AG04449 (cell line): ENCODE data around the gene CALHM3.
A peak's percentile ranks its signal among the peaks of the same experiment; 100 is the strongest.
"Not testable (repeated sequence)": the region's sequence is repeated elsewhere in the genome, so short reads cannot be mapped to it uniquely, and the experiment has no call there.

Experiments
- CTCF ChIA-PET: fragments of 350-600 bp; formaldehyde crosslinking; extraction: SDS; loops from one replicate; lab custom pipeline; 2021; ENCODE audit warnings: antibody characterized with exemption; lab: Yijun Ruan, JAX
- POLR2A ChIA-PET: fragments of 400-600, 350-600 bp; formaldehyde crosslinking; extraction: SDS; loops from one replicate; lab custom pipeline; 2020; ENCODE audit warnings: antibody characterized with exemption, inconsistent platforms; lab: Yijun Ruan, JAX
- DNase-seq: peaks from one replicate; pipeline ENCODE4 v3.0.0-alpha.2; 2010; ENCODE audit warnings: low read depth, low spot score
- H3K4me3 ChIP-seq: 2 replicates; pipeline ENCODE4 v1.5.1; 2011; ENCODE audit warnings: low read depth, mild to moderate bottlenecking, control low read depth, low read length
- CTCF ChIP-seq: IDR thresholded peaks from one replicate; pipeline ENCODE4 v1.5.1; 2011; ENCODE audit warnings: mild to moderate bottlenecking, moderate library complexity, low read length, control low read depth, inconsistent platforms; ENCODE audit not compliant: insufficient read depth; ENCODE audit errors: missing control alignments

Gene CALHM3

GRCh38 chr10:103491729-103492364 is 12.8 kb upstream of the CALHM3 start:
- peak; percentile 92 for DNase-seq
- no peak overlapping the region for H3K4me3 ChIP-seq
- TF ChIP-seq CTCF: no peak
- ChIA-PET CTCF (interaction anchor here (0.8 to 2.7 kb wide), 9 partner anchors 9 to 203 kb away, joined by 3 to 18 read pairs (median 5); no protein-coding TSS in a partner anchor), POLR2A (no interaction called here)

GRCh38 chr10:103490986-103491314 is 11.9 kb upstream of the CALHM3 start:
- no peak for DNase-seq
- ChIA-PET POLR2A (no interaction called here), CTCF (interaction anchor here (1.1 to 2.7 kb wide), 5 partner anchors 8 to 77 kb away, joined by 3 to 18 read pairs (median 8); no protein-coding TSS in a partner anchor)
- no peak overlapping the region for H3K4me3 ChIP-seq
- no peak for TF ChIP-seq CTCF

GRCh38 chr10:103487410-103487708 is 8.3 kb upstream of the CALHM3 start:
- no peak for TF ChIP-seq CTCF
- no peak for DNase-seq
- CTCF ChIA-PET: interaction anchor here (2.4 to 5.4 kb wide), 5 partner anchors 36 to 88 kb away, joined by 10 to 250 read pairs (median 23); partner anchors contain the start of gene CALHM2
- POLR2A ChIA-PET: no interaction called here
- no peak overlapping the region for H3K4me3 ChIP-seq

GRCh38 chr10:103486635-103487409 is 7.8 kb upstream of the CALHM3 start:
- DNase-seq, POLR2A ChIA-PET, H3K4me3 ChIP-seq: not testable (repeated sequence)
- CTCF ChIA-PET: interaction anchor here (1.1 to 5.4 kb wide), 16 partner anchors 14 to 242 kb away, joined by 3 to 250 read pairs (median 7); partner anchors contain the start of gene CALHM2

- peak; percentile 72 for TF ChIP-seq CTCF
- no peak for DNase-seq
- POLR2A ChIA-PET: no interaction called here
- CTCF ChIA-PET: interaction anchor here (0.9 to 5.3 kb wide), 16 partner anchors 9 to 111 kb away, joined by 3 to 250 read pairs (median 6); no protein-coding TSS in a partner anchor
- no peak overlapping the region for H3K4me3 ChIP-seq
These were observed 3.0 kb upstream of the CALHM3 start for GRCh38 chr10:103481974-103482531.

- CTCF ChIA-PET: interaction anchor here (0.9 to 2.4 kb wide), 15 partner anchors 9 to 71 kb away, joined by 3 to 40 read pairs (median 4); partner anchors contain the start of genes CALHM2 and NEURL1
- POLR2A ChIA-PET: no interaction called here
- DNase-seq: no peak
- no peak for TF ChIP-seq CTCF
- H3K4me3 ChIP-seq: no peak overlapping the region
These were observed 1.5 kb upstream of the CALHM3 start for GRCh38 chr10:103480521-103480920.
